AG09309 (cell line): ENCODE measurements around the gene C6orf47.

Source experiments
- DNase-seq: peaks from one replicate; pipeline ENCODE4 v3.0.0-alpha.2; 2010; ENCODE audit warnings: low read depth
- H3K4me3 ChIP-seq: 2 replicates; pipeline ENCODE4 v1.5.1; 2011; ENCODE audit warnings: mild to moderate bottlenecking, low read depth, low read length, moderate library complexity; ENCODE audit not compliant: control insufficient read depth
- CTCF ChIP-seq: IDR thresholded peaks from 2 replicates; pipeline ENCODE4 v1.5.1; 2011; ENCODE audit warnings: mild to moderate bottlenecking, low read depth, low read length, inconsistent platforms; ENCODE audit not compliant: insufficient read depth, control insufficient read depth; ENCODE audit errors: missing control alignments

The C6orf47 gene

GRCh38 chr6:31665501-31666336, 5.1 kb upstream of the C6orf47 start, which contains the start of gene CSNK2B:
CSNK2B (plus strand) TSS chr6:31666080; CDS start chr6:31666832, 752 bp downstream.
- peak within 1 kb of the TSS; percentile 95 for H3K4me3 ChIP-seq
- peak; percentile 4 for TF ChIP-seq CTCF
- DNase-seq = peak; percentile 83

- no peak for TF ChIP-seq CTCF
- H3K4me3 ChIP-seq = peak within 1 kb of the TSS; percentile 95
- peak; percentile 79 for DNase-seq
Measured at GRCh38 chr6:31664790-31665500, 4.4 kb upstream of the C6orf47 start, which contains the start of gene GPANK1. GPANK1 (minus strand) TSS chr6:31664997; CDS start chr6:31664478, 519 bp downstream.

GRCh38 chr6:31663961-31664789, 3.6 kb upstream of the C6orf47 start:
- no peak for TF ChIP-seq CTCF
- peak overlapping the region; percentile 95 for H3K4me3 ChIP-seq
- no peak for DNase-seq

GRCh38 chr6:31663126-31663960, 2.8 kb upstream of the C6orf47 start:
- no peak for DNase-seq
- no peak for TF ChIP-seq CTCF
- peak overlapping the region; percentile 95 for H3K4me3 ChIP-seq

- TF ChIP-seq CTCF = no peak
- DNase-seq = no peak
- no peak overlapping the region for H3K4me3 ChIP-seq
Measured at GRCh38 chr6:31662124-31662723, 1.6 kb upstream of the C6orf47 start.
